Astrocyte (in vitro differentiated cells and primary cell): ENCODE results near the gene BCR.

Source experiments
- EZH2 ChIP-seq: IDR thresholded peaks from 2 replicates; pipeline ENCODE4 v1.6.1; 2012; ENCODE audit warnings: mild to moderate bottlenecking, low read length, inconsistent platforms; ENCODE audit not compliant: insufficient read depth
- TF ChIP-seq, protein P1 (sequence below): IDR thresholded peaks from 2 replicates; pipeline ENCODE4 v1.5.1; 2011; ENCODE audit warnings: low read depth, mild to moderate bottlenecking, inconsistent platforms, low read length, moderate library complexity; ENCODE audit not compliant: insufficient read depth

- no peak for TF ChIP-seq EZH2
- TF ChIP-seq, protein P1, sequence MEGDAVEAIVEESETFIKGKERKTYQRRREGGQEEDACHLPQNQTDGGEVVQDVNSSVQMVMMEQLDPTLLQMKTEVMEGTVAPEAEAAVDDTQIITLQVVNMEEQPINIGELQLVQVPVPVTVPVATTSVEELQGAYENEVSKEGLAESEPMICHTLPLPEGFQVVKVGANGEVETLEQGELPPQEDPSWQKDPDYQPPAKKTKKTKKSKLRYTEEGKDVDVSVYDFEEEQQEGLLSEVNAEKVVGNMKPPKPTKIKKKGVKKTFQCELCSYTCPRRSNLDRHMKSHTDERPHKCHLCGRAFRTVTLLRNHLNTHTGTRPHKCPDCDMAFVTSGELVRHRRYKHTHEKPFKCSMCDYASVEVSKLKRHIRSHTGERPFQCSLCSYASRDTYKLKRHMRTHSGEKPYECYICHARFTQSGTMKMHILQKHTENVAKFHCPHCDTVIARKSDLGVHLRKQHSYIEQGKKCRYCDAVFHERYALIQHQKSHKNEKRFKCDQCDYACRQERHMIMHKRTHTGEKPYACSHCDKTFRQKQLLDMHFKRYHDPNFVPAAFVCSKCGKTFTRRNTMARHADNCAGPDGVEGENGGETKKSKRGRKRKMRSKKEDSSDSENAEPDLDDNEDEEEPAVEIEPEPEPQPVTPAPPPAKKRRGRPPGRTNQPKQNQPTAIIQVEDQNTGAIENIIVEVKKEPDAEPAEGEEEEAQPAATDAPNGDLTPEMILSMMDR: no peak
Observed at GRCh38 chr22:23313791-23314567, 133.7 kb downstream of the BCR start.
